C4-2B (cell line): ENCODE data around the gene C10orf53.

ENCODE experiments used
- ZFX ChIP-seq: fragments of 450-650 bp; IDR thresholded peaks from 2 replicates; pipeline ENCODE4 v1.6.1; 2017
- TF ChIP-seq, protein P1 (sequence below): fragments of 450-650 bp; conservative IDR thresholded peaks from 2 replicates; pipeline ENCODE4 v1.5.1; 2017; ENCODE audit warnings: mild to moderate bottlenecking

DNA sequence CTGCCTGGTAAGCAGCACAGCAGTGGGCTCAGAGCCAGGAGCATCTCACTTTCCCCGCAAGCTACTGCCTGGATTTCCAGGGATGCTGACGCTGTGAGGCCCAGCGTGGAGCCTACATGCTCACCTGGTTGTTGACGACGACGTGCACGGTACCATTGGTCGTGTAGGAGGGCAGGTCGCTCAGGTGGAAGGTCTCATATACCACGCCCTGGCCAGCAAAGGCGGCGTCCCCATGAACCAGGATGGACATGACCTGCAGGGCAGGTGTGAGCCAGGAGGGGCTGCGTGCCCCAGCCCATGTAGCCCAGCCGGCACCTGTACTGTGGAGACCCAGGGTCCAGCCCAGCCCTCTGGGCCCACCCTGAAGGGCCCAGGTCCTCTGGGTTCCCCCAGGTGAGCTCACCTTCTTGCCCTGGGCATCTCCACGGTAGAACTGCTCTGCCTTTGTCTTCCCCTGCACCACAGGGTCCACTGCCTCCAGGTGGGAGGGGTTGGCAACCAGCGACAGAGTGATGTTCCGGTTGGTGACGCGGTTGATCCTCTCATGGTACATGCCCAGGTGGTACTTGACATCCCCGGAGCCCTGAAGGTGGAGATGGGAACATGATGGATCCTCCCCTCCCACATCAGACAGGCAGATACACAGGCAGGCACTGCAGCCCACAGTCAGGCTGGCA lies 67.3 kb downstream of the C10orf53 start:
- TF ChIP-seq, protein P1, sequence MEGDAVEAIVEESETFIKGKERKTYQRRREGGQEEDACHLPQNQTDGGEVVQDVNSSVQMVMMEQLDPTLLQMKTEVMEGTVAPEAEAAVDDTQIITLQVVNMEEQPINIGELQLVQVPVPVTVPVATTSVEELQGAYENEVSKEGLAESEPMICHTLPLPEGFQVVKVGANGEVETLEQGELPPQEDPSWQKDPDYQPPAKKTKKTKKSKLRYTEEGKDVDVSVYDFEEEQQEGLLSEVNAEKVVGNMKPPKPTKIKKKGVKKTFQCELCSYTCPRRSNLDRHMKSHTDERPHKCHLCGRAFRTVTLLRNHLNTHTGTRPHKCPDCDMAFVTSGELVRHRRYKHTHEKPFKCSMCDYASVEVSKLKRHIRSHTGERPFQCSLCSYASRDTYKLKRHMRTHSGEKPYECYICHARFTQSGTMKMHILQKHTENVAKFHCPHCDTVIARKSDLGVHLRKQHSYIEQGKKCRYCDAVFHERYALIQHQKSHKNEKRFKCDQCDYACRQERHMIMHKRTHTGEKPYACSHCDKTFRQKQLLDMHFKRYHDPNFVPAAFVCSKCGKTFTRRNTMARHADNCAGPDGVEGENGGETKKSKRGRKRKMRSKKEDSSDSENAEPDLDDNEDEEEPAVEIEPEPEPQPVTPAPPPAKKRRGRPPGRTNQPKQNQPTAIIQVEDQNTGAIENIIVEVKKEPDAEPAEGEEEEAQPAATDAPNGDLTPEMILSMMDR = no peak
- TF ChIP-seq ZFX = no peak
